Stomach smooth muscle (tissue), 2 donors: Measurements from ENCODE around the gene SP4.

Experiments used
- H3K27ac ChIP-seq: one replicate; pipeline ENCODE4 v1.7.0; 2013; ENCODE audit warnings: mild to moderate bottlenecking, low read length, inconsistent platforms
- H3K27me3 ChIP-seq, 2 donors: one replicate each; pipeline ENCODE4 v1.7.0; 2013; ENCODE audit warnings: low read length in 2 of 2; ENCODE audit not compliant: insufficient read depth in 2 of 2, control insufficient read depth in 1 of 2
- H3K36me3 ChIP-seq, 2 donors: one replicate each; pipeline ENCODE4 v1.7.0; 2013; ENCODE audit warnings: low read length in 2 of 2; ENCODE audit not compliant: control insufficient read depth in 2 of 2, insufficient read depth in 2 of 2
- H3K4me1 ChIP-seq: one replicate; pipeline ENCODE4 v1.7.0; 2013; ENCODE audit warnings: low read length; ENCODE audit not compliant: control insufficient read depth, insufficient read depth
- H3K4me3 ChIP-seq, 2 donors: one replicate each; pipeline ENCODE4 v1.7.0; 2013; ENCODE audit warnings: low read length in 2 of 2
- H3K9ac ChIP-seq, 2 donors: one replicate each; pipeline ENCODE4 v1.7.0; 2013; ENCODE audit warnings: low read length in 2 of 2, mild to moderate bottlenecking in 1 of 2
- H3K9me3 ChIP-seq, 2 donors: one replicate each; pipeline ENCODE4 v1.7.0; 2013; ENCODE audit warnings: low read length in 2 of 2; ENCODE audit not compliant: control insufficient read depth in 2 of 2
- donor health status: healthy.
- donor health status: Pancreatic carcinoma.

Gene SP4

GRCh38 chr7:21417647-21418046, 10.2 kb upstream of the SP4 start:
- Histone ChIP-seq H3K36me3 (no peaks in the 10 kb centered on the region), H3K9me3 (no peaks in the 10 kb centered on the region), H3K9ac (no peak overlapping the region), H3K27ac (no peak overlapping the region), H3K4me1 (no peaks in the 10 kb centered on the region), H3K4me3 (no peak overlapping the region), H3K27me3 (no peaks in the 10 kb centered on the region)

GRCh38 chr7:21422751-21423150, 5.1 kb upstream of the SP4 start:
- Histone ChIP-seq H3K27me3 (no peaks in the 10 kb centered on the region), H3K4me1 (peaks cover 5% of the 10 kb centered on the region), H3K27ac (no peak overlapping the region), H3K4me3 (no peak overlapping the region), H3K9me3 (no peaks in the 10 kb centered on the region), H3K36me3 (no peaks in the 10 kb centered on the region), H3K9ac (no peak overlapping the region)

GRCh38 chr7:21425290-21425689, 2.6 kb upstream of the SP4 start:
- Histone ChIP-seq H3K4me1 (peaks cover 13% of the 10 kb centered on the region), H3K9me3 (no peaks in the 10 kb centered on the region), H3K9ac (no peak overlapping the region), H3K36me3 (peaks cover 0 to 3% of the 10 kb centered on the region in 2 donors), H3K27me3 (no peaks in the 10 kb centered on the region), H3K4me3 (no peak overlapping the region), H3K27ac (no peak overlapping the region)

GRCh38 chr7:21426286-21427181, 1.3 kb upstream of the SP4 start:
- H3K4me3 ChIP-seq, result peak overlapping the region; percentile 90 to 97
- H3K36me3 ChIP-seq, result peaks cover 0 to 3% of the 10 kb centered on the region in 2 donors
- peak overlapping the region; percentile 41 for H3K27ac ChIP-seq
- peaks cover 18% of the 10 kb centered on the region for H3K4me1 ChIP-seq
- peak overlapping the region; percentile 72 to 74 for H3K9ac ChIP-seq
- no peaks in the 10 kb centered on the region for H3K9me3 ChIP-seq
- no peaks in the 10 kb centered on the region for H3K27me3 ChIP-seq

- Histone ChIP-seq H3K36me3 (peaks cover 0 to 3% of the 10 kb centered on the region in 2 donors), H3K27ac (peak overlapping the region; percentile 95), H3K9me3 (no peaks in the 10 kb centered on the region), H3K27me3 (no peaks in the 10 kb centered on the region), H3K4me3 (peak overlapping the region; percentile 90 to 97), H3K9ac (peak overlapping the region; percentile 81 to 95), H3K4me1 (peaks cover 18% of the 10 kb centered on the region)
These were observed 557 bp upstream of the SP4 start for GRCh38 chr7:21427182-21427870.

- H3K9me3 ChIP-seq, result no peaks in the 10 kb centered on the region
- peak overlapping the region; percentile 74 to 86 for H3K9ac ChIP-seq
- no peaks in the 10 kb centered on the region for H3K27me3 ChIP-seq
- peak overlapping the region; percentile 79 to 81 for H3K4me3 ChIP-seq
- H3K36me3 ChIP-seq, result peaks cover 0 to 3% of the 10 kb centered on the region in 2 donors
- peaks cover 18% of the 10 kb centered on the region for H3K4me1 ChIP-seq
- peak overlapping the region; percentile 95 for H3K27ac ChIP-seq
These were observed 717 bp downstream of the SP4 start for GRCh38 chr7:21428659-21428941.

- Histone ChIP-seq H3K27me3 (no peaks in the 10 kb centered on the region), H3K4me3 (peak overlapping the region; percentile 79 to 81), H3K36me3 (peaks cover 0 to 3% of the 10 kb centered on the region in 2 donors), H3K27ac (peak overlapping the region; percentile 95), H3K4me1 (peaks cover 18% of the 10 kb centered on the region), H3K9me3 (no peaks in the 10 kb centered on the region), H3K9ac (peak overlapping the region; percentile 74 to 86)
These were observed 1.1 kb downstream of the SP4 start for GRCh38 chr7:21429021-21429420.

GRCh38 chr7:21429786-21430574, 2.1 kb downstream of the SP4 start:
- Histone ChIP-seq H3K9me3 (no peaks in the 10 kb centered on the region), H3K4me1 (peaks cover 18% of the 10 kb centered on the region), H3K9ac (no peak overlapping the region), H3K4me3 (peak overlapping the region; percentile 17 to 79), H3K27me3 (no peaks in the 10 kb centered on the region), H3K36me3 (peaks cover 0 to 3% of the 10 kb centered on the region in 2 donors), H3K27ac (no peak overlapping the region)

GRCh38 chr7:21430575-21430954, 2.7 kb downstream of the SP4 start:
- Histone ChIP-seq H3K4me1 (peaks cover 18% of the 10 kb centered on the region), H3K4me3 (peak overlapping the region in 1 of 2 donors; percentile 10)

GRCh38 chr7:21443149-21443841, 15.4 kb downstream of the SP4 start:
- Histone ChIP-seq H3K27me3 (no peaks in the 10 kb centered on the region), H3K9ac (no peak overlapping the region), H3K9me3 (no peaks in the 10 kb centered on the region), H3K4me1 (no peaks in the 10 kb centered on the region), H3K36me3 (no peaks in the 10 kb centered on the region), H3K4me3 (no peak overlapping the region), H3K27ac (no peak overlapping the region)

More at GRCh38 chr7:21430575-21430954, 2.7 kb downstream of the SP4 start:
- Histone ChIP-seq H3K27me3 (no peaks in the 10 kb centered on the region), H3K9me3 (no peaks in the 10 kb centered on the region), H3K27ac (no peak overlapping the region), H3K9ac (no peak overlapping the region), H3K36me3 (peaks cover 0 to 3% of the 10 kb centered on the region in 2 donors)
